Glomerular visceral epithelial cell (primary cell): ENCODE results near the gene TBC1D23.
"Not testable (repeated sequence)": the region's sequence is repeated elsewhere in the genome, so short reads cannot be mapped to it uniquely, and the experiment has no call there.

ENCODE experiments used
- DNase-seq: peaks from one replicate; pipeline ENCODE4 v3.0.0-alpha.2; 2016; ENCODE audit errors: extremely low spot score

The TBC1D23 gene

GRCh38 chr3:100256731-100257151 is 4.1 kb upstream of the TBC1D23 start:
- DNase-seq = no peak

- no peak for DNase-seq
These were observed 3.2 kb upstream of the TBC1D23 start for GRCh38 chr3:100257586-100257985.

DNA sequence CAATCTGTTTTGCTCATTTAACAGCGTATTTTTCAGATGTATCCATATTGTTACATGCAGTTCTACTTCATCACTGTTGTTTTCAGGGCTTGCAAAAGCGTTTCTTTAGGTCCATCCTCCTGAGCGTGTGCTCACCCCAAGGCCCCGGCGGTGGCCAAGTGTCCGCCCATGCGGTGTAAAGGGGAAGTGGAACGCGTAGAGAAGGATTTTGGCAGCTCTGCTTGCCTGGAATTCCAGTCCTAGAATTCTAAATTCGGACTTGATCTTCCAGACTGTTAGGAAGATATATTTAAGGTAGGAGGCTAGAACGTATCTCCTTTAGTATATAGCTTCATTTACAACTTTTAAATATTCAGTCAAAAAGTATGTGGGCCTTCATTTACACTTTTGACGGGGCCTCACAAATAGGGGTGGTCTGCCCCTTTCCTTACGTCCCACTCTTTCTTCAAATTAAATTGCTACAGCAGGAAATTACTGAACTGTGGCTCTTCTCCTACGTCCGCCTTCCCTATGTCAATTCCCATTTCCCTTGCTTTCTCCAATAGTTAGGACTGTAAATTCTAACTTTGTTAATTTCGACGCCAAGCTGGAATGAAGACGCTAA is 609 bp upstream of the TBC1D23 start:
- DNase-seq = peak; percentile 13

GRCh38 chr3:100261485-100261903 is 702 bp downstream of the TBC1D23 start:
- no peak for DNase-seq

DNA sequence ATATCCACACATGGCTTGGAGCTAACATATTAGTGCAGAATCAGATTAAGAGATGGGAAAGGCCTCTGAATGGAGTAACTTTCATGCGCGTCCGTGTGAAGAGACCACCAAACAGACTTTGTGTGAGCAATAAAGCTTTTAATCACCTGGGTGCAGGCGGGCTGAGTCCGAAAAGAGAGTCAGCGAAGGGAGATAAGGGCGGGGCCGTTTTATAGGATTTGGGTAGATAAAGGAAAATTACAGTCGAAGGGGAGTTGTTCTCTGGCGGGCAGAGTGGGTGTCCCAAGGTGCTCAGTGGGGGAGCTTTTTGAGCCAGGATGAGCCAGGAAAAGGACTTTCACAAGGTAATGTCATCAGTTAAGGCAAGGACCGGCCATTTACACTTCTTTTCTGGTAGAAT is 2.1 kb downstream of the TBC1D23 start:
- DNase-seq = not testable (repeated sequence)

DNA sequence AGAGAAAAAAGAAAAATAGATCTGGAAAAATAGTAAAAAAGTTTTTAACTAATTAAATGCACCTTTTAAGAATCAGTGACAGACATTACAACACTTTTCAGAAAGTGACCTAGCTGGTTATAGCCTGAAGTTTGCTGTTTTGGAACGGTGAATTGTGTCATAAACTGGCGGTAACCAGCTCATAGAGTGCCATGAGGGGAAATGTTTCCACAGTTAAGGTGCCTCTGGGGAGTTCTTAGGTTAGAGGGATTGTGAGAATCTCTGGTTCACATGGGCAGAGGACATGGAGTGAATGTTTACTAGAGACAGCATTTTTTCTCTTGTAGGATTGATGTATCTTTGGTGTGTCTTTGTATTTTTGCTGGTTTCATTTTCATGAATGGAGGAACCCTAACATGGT is 2.8 kb downstream of the TBC1D23 start:
- DNase-seq = no peak

- no peak for DNase-seq
These were observed 3.5 kb downstream of the TBC1D23 start for GRCh38 chr3:100264242-100264641.

GRCh38 chr3:100265016-100265415 is 4.2 kb downstream of the TBC1D23 start:
- no peak for DNase-seq

GRCh38 chr3:100266531-100266930 is 5.7 kb downstream of the TBC1D23 start:
- DNase-seq = no peak

GRCh38 chr3:100268156-100268555 is 7.4 kb downstream of the TBC1D23 start:
- no peak for DNase-seq

- no peak for DNase-seq
These were observed 8.2 kb downstream of the TBC1D23 start for GRCh38 chr3:100269001-100269400.

DNA sequence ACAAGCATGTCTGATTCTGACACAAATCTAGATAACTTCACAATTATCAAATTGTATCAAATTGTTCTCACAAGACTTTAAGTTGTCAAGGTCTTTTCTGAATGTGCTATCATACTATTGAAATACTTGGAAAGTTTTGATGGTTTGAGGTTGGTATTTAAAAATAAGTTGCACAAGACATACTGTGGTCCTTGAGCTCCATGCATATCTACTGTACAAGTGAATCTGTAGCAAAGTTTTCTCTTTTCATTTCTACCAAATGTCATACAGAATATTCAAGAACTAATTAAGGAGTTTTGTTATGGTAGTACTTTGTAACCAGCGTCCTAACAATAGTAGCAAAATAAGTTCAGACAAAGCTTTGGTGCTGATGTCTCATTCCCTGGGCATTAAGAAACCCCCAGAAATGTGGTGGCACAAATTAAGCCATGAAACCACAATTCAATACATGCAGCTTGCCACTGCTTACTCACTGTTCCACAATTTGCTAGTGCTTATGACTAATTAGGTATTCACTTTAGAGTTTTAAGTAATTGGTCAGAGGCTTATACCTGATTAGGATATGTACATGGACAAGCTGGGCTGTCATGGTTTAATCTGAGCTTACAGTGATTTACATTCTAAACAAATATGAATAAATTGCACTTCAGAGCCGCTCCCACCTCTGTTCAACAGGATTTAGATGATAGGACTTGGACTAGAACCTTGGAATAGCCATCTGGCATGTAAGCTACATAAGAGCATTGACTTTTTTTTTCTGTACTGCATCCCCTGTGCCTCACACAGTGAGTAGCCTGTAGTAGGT is 8.8 kb downstream of the TBC1D23 start:
- peak; percentile 74 for DNase-seq

GRCh38 chr3:100270215-100270583 is 9.4 kb downstream of the TBC1D23 start:
- DNase-seq = no peak

GRCh38 chr3:100271522-100271921 is 10.7 kb downstream of the TBC1D23 start:
- DNase-seq = no peak

- not testable (repeated sequence) for DNase-seq
These were observed 12.2 kb downstream of the TBC1D23 start for GRCh38 chr3:100272797-100273611.

DNA sequence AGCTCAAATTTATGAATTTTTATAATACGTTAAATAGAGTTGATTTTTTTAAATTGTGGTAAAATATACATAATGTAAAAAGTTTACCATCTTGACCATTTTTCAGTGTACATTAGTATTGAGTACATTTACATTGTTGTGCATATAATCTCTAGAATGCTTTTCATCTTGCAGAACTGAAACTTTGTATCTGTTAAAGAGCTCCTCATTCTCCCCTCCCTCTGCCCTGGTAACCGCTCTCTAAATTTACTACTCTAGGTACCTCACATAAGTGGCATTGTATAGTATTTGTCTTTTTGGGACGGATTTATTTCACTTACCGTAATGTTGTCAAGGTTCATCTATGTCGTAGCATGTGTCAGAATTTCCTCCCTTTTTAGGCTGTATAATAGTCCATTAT is 13.6 kb downstream of the TBC1D23 start:
- no peak for DNase-seq

GRCh38 chr3:100277255-100277800 is 16.5 kb downstream of the TBC1D23 start:
- DNase-seq = no peak

DNA sequence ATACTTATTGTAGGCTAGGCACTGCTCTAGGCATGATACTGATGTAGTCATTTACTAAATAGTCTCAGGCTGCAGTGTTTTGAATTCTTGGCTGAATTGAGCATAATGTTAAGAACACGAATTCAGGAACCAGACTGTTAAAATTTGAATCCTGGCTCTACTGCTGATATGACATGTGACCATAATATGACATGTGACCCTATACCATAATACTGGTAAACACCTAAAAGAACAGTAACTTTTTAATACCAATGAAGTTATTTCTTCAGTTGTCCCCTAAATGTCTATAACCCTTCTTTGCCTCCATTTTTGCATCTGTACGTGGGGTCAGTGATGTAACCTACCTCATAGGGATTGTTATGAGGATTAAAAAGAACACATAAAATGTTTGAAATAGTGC is 18.1 kb downstream of the TBC1D23 start:
- DNase-seq = no peak

GRCh38 chr3:100288288-100288894 is 27.6 kb downstream of the TBC1D23 start:
- no peak for DNase-seq

DNA sequence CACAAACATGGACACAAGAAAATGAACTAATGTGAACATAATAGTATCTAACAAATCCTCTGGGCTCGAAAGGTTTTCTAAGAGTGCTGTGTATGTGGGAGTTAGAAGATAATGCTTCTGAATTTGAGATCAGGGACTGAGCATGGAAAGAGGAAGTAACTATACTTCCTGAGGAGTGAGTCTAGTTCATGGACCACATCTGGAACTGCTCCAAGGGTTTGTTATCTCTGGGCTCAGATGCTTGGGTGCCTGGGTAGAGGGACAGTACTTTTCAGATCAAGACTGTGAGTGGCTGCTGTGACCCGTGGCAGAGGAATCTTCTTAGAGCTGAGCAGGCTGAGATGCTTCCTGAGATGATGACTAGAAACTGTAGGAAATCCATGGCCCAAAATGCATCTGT is 28.5 kb downstream of the TBC1D23 start:
- no peak for DNase-seq

DNA sequence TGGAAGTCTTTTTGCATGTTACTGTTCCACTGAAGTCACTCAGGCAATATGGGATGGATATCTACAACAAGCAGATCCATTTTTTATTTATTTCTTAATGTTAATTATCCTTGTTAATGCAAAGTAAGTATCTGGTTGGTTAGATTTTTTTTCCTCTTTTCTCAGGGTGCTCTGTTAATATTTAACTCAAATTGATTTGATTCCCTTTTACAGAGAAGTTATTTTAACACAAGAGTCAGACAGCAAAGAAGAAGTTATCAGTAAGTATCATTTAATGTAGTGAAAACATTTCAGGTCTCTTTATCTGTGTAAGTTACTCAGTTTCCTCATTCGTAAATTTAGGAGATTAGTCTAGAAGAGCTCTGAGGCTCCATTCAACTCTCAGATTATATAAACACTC is 34.3 kb downstream of the TBC1D23 start:
- no peak for DNase-seq

- DNase-seq = peak; percentile 46
These were observed 37.0 kb downstream of the TBC1D23 start for GRCh38 chr3:100297784-100298183.
